ENCODE results near the gene UBXN10. TPM values are rescaled to one million over a fixed set of nuclear protein-coding genes. Genes with fewer than 3 reads are reported as not detected.

Gene UBXN10
- polyA plus RNA-seq, 3 donors: 0.16 to 0.82 (median 0.30) TPM

GRCh38 chr1:20240012-20240411 lies 54.1 kb downstream of the UBXN10 start:
- H3K9ac ChIP-seq (ENCODE audit: insufficient read depth, low read length, poor library complexity, severe bottlenecking): no peak overlapping the region
- H3K36me3 Mint-ChIP-seq: no peaks in the 10 kb centered on the region
- H3K9me3 ChIP-seq (replicated peaks in 1 of 2; ENCODE audit: control insufficient read depth in 1 of 2, insufficient read depth in 1 of 2, low read length in 2 of 2): no peaks in the 10 kb centered on the region
- no peak overlapping the region for H2AFZ ChIP-seq (ENCODE audit: insufficient read depth, low read depth, low read length, poor library complexity, severe bottlenecking)
- no peak overlapping the region for H3K27ac Mint-ChIP-seq
- intact Hi-C loops (cut with micrococcal nuclease): no loop called here
- H3K4me1 ChIP-seq (ENCODE audit: control insufficient read depth in 1 of 2, insufficient read depth in 2 of 2, low read length in 2 of 2): no peaks in the 10 kb centered on the region
- 72% methylated on average over 2 of the region's 2 CpGs for WGBS (ENCODE audit: insufficient coverage)
- H3K4me2 ChIP-seq (replicated peaks; ENCODE audit: extremely low read depth, low read length, poor library complexity, severe bottlenecking): no peak overlapping the region
- H4K20me1 ChIP-seq (ENCODE audit: insufficient read depth, low read length): no peaks in the 10 kb centered on the region
- peaks cover 23% of the 10 kb centered on the region in 2 donors for H3K27me3 ChIP-seq (ENCODE audit: control insufficient read depth in 2 of 2, insufficient read depth in 2 of 2, low read length in 2 of 2)
- H3K36me3 ChIP-seq (replicated peaks in 1 of 2; ENCODE audit: control insufficient read depth in 1 of 2, insufficient read depth in 2 of 2, low read length in 2 of 2): no peaks in the 10 kb centered on the region
- TF ChIP-seq CTCF (IDR thresholded peaks at IDR 0.05): no peak
- peaks cover 27 to 55% (median 34%) of the 10 kb centered on the region in 3 donors for H3K27me3 Mint-ChIP-seq (ENCODE audit: low read depth in 3 of 3)
- no peak for DNase-seq
- H3K4me3 ChIP-seq (replicated peaks in 1 of 3; ENCODE audit: low read depth in 2 of 3, low read length in 3 of 3): no peak overlapping the region
- H3K79me2 ChIP-seq (ENCODE audit: insufficient read depth, low read length): no peaks in the 10 kb centered on the region
- H3K4me3 Mint-ChIP-seq: no peak overlapping the region
- H3K27ac ChIP-seq (ENCODE audit: low read depth in 1 of 2, low read length in 2 of 2): no peak overlapping the region
- no peaks in the 10 kb centered on the region for H3K9me3 Mint-ChIP-seq
- H3K4me1 Mint-ChIP-seq: no peaks in the 10 kb centered on the region

GRCh38 chr1:20242890-20243479 lies 57.1 kb downstream of the UBXN10 start:
- Histone ChIP-seq H3K27me3 (ENCODE audit: control insufficient read depth in 2 of 2, insufficient read depth in 2 of 2, low read length in 2 of 2) (peaks cover 6 to 8% of the 10 kb centered on the region in 2 donors), H3K9me3 (replicated peaks in 1 of 2; ENCODE audit: control insufficient read depth in 1 of 2, insufficient read depth in 1 of 2, low read length in 2 of 2) (no peaks in the 10 kb centered on the region), H3K4me2 (replicated peaks; ENCODE audit: extremely low read depth, low read length, poor library complexity, severe bottlenecking) (no peak overlapping the region), H3K4me3 (replicated peaks in 1 of 3; ENCODE audit: low read depth in 2 of 3, low read length in 3 of 3) (no peak overlapping the region), H3K79me2 (ENCODE audit: insufficient read depth, low read length) (no peaks in the 10 kb centered on the region), H3K36me3 (replicated peaks in 1 of 2; ENCODE audit: control insufficient read depth in 1 of 2, insufficient read depth in 2 of 2, low read length in 2 of 2) (no peaks in the 10 kb centered on the region), H3K9ac (ENCODE audit: insufficient read depth, low read length, poor library complexity, severe bottlenecking) (no peak overlapping the region), H3K4me1 (ENCODE audit: control insufficient read depth in 1 of 2, insufficient read depth in 2 of 2, low read length in 2 of 2) (no peaks in the 10 kb centered on the region), H3K27ac (ENCODE audit: low read depth in 1 of 2, low read length in 2 of 2) (no peak overlapping the region), H2AFZ (ENCODE audit: insufficient read depth, low read depth, low read length, poor library complexity, severe bottlenecking) (no peak overlapping the region), H4K20me1 (ENCODE audit: insufficient read depth, low read length) (no peaks in the 10 kb centered on the region)
- no peak overlapping the region for H3K4me3 Mint-ChIP-seq
- 83% methylated on average over 35 of the region's 37 CpGs for WGBS (ENCODE audit: insufficient coverage)
- no peaks in the 10 kb centered on the region for H3K4me1 Mint-ChIP-seq
- intact Hi-C loops (cut with micrococcal nuclease): no loop called here
- H3K9me3 Mint-ChIP-seq: peaks cover 0 to 1% (median 0%) of the 10 kb centered on the region in 7 donors
- TF ChIP-seq CTCF (IDR thresholded peaks at IDR 0.05): no peak
- H3K27me3 Mint-ChIP-seq (ENCODE audit: low read depth in 3 of 3): peaks cover 21 to 46% (median 28%) of the 10 kb centered on the region in 3 donors
- peak overlapping the region in 1 of 7 donors; percentile 27 for H3K27ac Mint-ChIP-seq
- no peak for DNase-seq
- no peaks in the 10 kb centered on the region for H3K36me3 Mint-ChIP-seq

Other genes with a start within 250 kb of the UBXN10 start
- not detected for gene PLA2G2A, start 206.5 kb upstream of the UBXN10 start, polyA plus RNA-seq
- gene PLA2G5, start 115.9 kb upstream of the UBXN10 start, polyA plus RNA-seq: not detected
- gene PLA2G2D, start 66.6 kb upstream of the UBXN10 start, polyA plus RNA-seq: under 1 TPM in 2 of 3 donors, not detected in 1; 0.08 TPM
- gene PLA2G2F, start 46.8 kb upstream of the UBXN10 start, polyA plus RNA-seq: not detected
- under 1 TPM in 2 of 3 donors, not detected in 1; 0.07 to 0.40 TPM for gene PLA2G2C, start 422 bp downstream of the UBXN10 start, polyA plus RNA-seq
- not detected for gene VWA5B1, start 104.8 kb downstream of the UBXN10 start, polyA plus RNA-seq

All from CD14-positive monocyte (primary cell).